ENCODE measurements around the gene ECD.
A peak's percentile ranks its signal among the peaks of the same experiment; 100 is the strongest.

Gene ECD

DNA sequence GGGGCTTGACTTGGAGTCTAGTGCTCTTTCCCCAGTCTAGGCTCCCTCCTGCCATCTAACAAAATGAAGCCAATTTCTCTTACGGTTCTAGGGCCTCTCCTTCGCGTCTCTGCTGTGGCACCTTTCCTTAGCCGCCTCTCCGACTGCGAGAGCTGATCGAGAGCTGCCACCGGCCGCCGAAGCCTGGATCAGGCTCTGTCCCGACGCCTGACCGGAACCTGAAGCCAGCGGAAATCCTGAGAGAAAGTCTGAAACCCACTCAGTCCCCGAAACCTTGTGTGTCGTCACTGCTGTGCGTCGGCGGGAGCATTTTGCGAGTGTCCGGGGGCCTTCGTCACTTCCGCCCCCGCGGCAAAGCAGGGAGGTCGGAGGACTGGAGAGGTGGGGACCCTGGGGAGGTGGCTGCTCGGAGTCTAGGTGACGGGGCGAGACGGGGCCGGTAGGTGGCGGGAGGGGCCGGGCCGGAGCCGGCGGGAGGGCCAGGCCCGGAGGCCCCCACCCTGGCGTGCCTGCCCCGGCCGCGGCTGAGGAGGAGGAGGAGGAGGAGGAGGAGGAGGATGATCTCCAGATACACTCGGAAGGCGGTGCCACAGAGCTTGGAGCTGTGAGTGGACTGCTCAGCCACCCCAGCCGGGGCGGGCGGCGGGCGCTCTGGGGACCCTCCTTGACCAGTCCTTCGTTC lies at the start of gene ECD, which contains the start of gene FAM149B1:
Gene ECD (minus strand): TSS at position 226 of the 682 bp plus-strand sequence. CDS start 4,071 bp downstream, outside the sequence.
Gene FAM149B1 (plus strand): TSS at position 337 of the 682 bp plus-strand sequence. CDS start 221 bp downstream, at position 558.
- TF ChIP-seq, protein P1, sequence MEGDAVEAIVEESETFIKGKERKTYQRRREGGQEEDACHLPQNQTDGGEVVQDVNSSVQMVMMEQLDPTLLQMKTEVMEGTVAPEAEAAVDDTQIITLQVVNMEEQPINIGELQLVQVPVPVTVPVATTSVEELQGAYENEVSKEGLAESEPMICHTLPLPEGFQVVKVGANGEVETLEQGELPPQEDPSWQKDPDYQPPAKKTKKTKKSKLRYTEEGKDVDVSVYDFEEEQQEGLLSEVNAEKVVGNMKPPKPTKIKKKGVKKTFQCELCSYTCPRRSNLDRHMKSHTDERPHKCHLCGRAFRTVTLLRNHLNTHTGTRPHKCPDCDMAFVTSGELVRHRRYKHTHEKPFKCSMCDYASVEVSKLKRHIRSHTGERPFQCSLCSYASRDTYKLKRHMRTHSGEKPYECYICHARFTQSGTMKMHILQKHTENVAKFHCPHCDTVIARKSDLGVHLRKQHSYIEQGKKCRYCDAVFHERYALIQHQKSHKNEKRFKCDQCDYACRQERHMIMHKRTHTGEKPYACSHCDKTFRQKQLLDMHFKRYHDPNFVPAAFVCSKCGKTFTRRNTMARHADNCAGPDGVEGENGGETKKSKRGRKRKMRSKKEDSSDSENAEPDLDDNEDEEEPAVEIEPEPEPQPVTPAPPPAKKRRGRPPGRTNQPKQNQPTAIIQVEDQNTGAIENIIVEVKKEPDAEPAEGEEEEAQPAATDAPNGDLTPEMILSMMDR (conservative IDR thresholded peaks at IDR 0.05), result no peak; the same call in 1 of the 2 replicates
- no peak for TF ChIP-seq ZFX (IDR thresholded peaks at IDR 0.05)
- peak within 1 kb of the TSS; percentile 73 for H3K27ac ChIP-seq

DNA sequence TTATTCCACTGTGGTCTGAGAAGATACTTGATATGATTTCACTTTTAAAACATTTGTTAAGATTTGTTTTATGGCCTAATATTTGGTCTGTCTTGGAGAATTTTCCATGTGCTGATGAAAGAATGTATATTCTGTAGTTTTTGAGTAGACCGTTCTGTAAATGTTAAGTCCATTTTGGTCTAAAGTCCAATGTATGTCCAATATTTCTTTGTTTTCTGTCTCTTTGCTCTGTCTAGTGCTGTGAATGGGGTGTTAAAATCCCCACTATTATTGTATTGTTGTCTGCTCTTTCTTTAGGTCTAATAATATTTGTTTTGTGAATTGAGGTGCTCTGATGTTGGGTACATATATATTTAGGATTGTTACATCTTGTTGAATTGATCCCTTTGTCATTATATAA lies 47.9 kb upstream of the ECD start:
- TF ChIP-seq, protein P1 (conservative IDR thresholded peaks at IDR 0.05), result no peak
- no peak for TF ChIP-seq ZFX (IDR thresholded peaks at IDR 0.05)
- no peak overlapping the region for H3K27ac ChIP-seq

DNA sequence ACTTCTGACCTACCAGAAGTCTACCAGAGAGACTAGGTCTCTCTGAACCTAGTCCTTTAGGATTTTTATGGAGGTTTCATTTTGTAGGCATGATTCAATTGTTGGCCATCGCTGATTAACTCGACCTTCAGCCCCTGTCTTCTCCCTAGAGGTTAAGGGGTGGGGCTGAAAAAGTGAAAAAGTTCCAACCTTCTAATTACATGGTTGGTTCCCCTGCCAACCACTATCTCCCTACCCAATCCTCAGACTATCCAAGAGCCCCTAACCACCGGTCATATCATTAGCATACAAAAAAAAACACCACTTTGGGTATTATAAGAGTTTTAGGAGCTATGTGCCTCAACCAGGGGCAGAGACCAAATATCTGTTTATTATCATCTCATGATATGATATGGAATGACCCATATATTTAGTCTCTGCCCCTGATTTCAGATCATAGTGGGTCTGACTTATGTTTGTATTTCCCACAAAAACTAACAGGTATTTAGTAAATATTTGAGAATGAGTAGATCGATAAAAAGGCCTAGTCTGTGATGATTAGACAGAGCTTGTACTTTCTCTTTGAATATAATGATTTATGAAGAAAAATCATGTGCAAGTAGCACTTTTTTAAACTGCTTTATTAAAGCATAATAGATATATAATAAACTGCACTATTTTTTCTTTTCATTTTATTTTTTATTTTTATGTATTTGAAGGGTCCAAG lies 43.5 kb upstream of the ECD start:
- no peak for TF ChIP-seq ZFX (IDR thresholded peaks at IDR 0.05)
- TF ChIP-seq, protein P1 (conservative IDR thresholded peaks at IDR 0.05), result no peak
- no peak overlapping the region for H3K27ac ChIP-seq

DNA sequence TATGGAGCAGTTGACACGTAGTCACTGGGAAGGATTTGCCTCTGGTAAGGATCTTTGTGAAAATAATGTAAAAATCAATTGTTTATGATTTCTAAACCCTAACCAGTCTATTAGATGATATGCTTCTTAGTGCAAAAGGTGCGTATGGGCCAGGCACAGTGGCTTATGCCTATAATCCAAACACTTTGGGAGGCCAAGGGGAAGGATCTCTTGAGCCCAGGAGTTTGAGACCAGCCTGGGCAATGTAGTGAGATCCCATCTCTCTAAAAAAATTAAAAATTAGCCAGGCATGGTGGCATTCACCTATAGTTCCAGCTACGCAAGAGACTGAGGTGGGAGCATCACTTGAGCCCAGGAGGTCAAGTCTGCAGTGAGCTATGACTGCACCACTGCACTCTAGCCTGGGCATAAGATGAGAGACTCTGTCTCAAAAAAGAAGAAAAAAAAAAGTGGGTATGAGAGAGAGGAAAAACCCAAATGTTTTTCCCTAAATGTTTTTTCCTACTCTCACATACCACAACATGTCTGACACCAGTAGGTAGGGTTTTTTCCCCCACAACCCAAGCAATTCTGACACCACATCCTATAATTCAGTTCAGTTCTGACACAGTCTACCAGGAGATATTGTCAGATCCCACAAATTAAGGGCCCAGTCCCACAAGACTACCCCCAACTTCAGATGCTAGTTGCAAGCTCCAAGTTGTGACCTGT lies 42.7 kb upstream of the ECD start:
- no peak overlapping the region for H3K27ac ChIP-seq
- no peak for TF ChIP-seq ZFX (IDR thresholded peaks at IDR 0.05)

DNA sequence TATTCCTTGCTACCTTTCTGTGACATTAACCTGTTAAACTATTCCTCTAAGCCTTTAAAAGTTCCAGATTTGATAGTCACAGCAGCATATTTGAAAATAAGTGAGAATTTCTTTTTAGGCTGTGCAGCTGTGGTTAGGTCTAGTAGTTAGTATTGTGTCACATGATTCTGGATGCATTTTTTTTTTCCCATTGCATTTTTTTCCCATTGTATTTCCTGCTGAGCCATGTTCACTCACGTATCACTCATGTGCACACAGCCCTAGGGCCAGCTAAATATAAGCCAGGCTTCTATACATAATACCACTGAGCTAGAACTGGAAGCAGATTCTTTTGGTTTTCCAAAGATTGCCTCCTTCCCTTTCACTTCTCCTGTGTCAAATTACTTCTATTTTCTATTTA lies 41.9 kb upstream of the ECD start:
- TF ChIP-seq, protein P1 (conservative IDR thresholded peaks at IDR 0.05), result no peak
- TF ChIP-seq ZFX (IDR thresholded peaks at IDR 0.05), result no peak
- H3K27ac ChIP-seq, result no peak overlapping the region

DNA sequence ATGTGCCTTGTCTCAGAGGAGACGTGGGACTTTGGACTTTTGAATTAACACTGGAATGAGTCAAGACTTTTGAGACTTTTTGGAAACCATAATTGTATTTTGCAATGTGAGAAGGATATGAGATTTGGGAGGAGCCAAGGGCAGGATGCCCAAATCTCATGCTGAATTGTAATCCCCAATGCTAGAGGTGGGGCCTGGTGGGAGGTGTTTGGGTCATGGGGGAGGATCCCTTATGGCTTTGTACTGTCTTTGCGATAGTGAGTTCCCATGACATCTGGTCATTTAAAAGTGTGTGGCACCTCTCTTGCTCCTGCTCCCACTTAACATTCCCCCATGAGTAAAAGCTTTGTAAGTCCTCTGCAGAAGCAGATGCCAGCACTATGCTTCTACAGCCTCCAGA lies 40.1 kb upstream of the ECD start:
- no peak overlapping the region for H3K27ac ChIP-seq
- no peak for TF ChIP-seq ZFX (IDR thresholded peaks at IDR 0.05)
- TF ChIP-seq, protein P1 (conservative IDR thresholded peaks at IDR 0.05), result no peak

DNA sequence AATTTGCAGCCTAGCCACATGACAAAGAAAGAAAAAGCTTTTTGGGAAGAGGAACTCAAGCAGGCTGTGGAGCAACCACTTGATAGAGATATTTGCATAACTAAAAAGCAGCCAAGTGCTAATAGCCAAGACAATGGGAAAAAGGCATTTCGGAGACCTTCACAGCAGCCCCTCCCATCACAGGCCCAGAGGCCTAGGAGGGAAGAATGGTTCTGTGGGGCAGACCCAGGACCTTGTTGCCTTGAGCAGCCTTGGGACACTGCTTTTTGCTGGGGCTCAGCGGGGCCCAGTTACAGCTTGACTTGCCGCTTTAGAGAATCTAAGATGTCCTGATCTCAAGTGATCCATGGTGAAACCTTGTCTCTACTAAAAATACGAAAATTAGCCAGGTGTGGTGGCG lies 38.6 kb upstream of the ECD start:
- TF ChIP-seq ZFX (IDR thresholded peaks at IDR 0.05), result no peak
- TF ChIP-seq, protein P1 (conservative IDR thresholded peaks at IDR 0.05), result no peak

More for the DNA sequence above, 38.6 kb upstream of the ECD start:
- no peak overlapping the region for H3K27ac ChIP-seq

Data from C4-2B (cell line).